Measurements from ENCODE around the gene MCF2L2.

Gene MCF2L2

DNA sequence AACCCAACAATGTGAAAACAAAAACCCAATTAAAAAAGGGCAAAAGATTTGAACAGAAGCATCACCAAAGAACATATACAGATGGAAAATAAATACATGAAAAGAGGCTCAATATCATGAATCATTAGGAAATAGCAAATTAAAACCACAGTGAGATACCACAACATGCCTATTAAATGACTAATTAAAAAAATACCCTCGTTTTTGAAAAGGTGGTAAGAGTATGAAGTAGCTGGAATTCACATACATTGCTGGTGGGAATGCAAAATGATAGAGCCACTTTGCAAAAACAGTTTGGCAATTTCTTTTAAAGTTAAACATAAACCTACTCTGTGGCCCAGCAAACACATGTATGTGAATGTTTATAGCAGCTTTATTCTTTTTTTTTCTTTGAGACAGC is 99.6 kb downstream of the MCF2L2 start:
- in situ Hi-C loops (cut with MboI; ENCODE audit: low sequenced_read_pairs): no loop called here

DNA sequence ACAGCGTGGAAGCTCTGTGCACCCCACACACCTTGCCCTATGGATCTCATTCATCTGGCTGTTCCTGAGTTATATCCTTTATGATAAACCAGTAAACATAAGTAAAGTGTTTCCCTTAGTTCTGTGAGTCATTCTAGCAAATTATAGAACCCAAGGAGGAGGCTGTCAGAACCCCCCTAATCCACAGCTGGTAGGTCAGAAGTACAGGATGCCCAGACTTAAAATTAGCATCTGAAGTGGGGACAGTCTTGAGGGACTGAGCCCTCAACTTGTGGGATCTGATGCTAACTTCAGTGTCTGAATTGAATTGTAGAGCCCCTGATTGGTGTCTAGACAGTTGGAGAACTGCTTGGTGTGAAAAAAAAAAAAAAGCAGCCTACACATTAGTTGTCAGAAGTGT is 100.3 kb downstream of the MCF2L2 start:
- in situ Hi-C loops (cut with MboI; ENCODE audit: low sequenced_read_pairs): no loop called here

DNA sequence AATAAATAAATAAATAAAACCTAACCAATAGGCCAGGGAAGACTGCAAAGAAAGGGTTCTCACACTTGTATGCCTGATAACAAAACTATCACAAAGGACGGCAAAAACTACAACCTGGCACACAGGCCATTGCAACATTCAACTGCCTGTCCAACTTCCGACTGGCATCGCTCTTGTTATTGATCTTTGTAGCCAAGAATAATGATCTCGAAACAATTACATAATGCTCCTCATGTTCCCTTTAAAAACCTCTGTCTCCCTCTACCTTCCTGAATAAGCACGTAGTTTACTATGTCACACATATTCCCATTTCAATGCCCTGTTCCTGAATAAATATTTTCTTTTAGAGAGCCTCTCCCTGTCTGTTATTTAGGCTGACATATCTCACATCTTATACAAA is 101.1 kb downstream of the MCF2L2 start:
- in situ Hi-C loops (cut with MboI; ENCODE audit: low sequenced_read_pairs): no loop called here

DNA sequence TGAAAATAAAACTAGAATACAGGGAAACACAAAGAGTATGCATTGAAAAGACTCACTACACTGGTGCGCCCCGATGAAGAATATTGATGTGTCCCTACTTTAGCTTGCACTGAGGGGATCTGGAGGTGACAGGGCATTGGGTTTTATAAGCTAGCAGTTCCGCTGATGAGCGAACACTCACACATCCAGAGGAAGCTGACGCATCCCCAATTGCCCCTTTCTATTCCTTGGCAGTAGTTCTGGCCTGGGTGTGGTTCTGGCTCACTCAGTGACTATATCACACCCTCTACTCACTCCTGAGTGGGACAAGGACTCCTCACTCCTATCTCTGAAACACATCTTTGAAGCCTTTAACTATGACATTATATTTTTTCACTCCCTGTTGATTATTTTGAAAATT is 104.3 kb downstream of the MCF2L2 start:
- in situ Hi-C loops (cut with MboI; ENCODE audit: low sequenced_read_pairs): no loop called here

DNA sequence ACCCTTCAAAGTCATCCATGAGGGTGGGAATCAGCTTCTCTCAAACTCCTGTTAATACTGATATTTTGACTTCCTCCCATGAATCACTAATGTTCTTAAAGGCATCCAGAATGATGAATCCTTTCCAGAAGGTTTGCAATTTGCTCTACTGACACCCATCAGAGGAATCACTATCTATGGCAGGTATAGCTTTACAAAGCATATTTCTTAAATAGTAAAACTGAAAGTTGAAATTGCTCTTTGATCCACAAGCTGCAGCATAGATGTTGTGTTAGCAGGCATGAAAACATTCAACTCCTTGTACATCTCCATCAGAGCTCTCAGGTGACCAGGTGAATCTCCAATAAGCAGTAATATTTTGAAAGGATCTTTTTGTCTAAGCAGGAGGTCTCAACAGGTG is 109.0 kb downstream of the MCF2L2 start:
- in situ Hi-C loops (cut with MboI; ENCODE audit: low sequenced_read_pairs): no loop called here

DNA sequence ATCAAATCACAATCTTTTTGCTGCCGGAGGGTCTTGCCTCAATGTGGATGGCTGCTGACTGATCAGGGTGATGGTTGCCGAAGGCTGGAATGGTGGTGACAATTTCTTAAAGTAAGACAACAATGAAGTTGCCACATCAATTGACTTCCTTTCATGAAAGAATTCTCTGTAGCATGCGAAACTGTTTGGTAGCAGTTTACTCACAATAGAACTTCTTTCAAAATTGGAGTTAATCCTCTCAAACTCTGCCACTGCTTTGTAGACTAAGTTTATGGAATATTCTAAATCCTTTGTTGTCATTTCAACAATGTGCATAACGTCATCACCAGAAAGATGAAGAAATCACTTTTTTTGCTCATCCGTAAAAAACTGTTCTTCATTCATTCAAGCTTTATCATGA is 109.5 kb downstream of the MCF2L2 start:
- in situ Hi-C loops (cut with MboI; ENCODE audit: low sequenced_read_pairs): no loop called here

DNA sequence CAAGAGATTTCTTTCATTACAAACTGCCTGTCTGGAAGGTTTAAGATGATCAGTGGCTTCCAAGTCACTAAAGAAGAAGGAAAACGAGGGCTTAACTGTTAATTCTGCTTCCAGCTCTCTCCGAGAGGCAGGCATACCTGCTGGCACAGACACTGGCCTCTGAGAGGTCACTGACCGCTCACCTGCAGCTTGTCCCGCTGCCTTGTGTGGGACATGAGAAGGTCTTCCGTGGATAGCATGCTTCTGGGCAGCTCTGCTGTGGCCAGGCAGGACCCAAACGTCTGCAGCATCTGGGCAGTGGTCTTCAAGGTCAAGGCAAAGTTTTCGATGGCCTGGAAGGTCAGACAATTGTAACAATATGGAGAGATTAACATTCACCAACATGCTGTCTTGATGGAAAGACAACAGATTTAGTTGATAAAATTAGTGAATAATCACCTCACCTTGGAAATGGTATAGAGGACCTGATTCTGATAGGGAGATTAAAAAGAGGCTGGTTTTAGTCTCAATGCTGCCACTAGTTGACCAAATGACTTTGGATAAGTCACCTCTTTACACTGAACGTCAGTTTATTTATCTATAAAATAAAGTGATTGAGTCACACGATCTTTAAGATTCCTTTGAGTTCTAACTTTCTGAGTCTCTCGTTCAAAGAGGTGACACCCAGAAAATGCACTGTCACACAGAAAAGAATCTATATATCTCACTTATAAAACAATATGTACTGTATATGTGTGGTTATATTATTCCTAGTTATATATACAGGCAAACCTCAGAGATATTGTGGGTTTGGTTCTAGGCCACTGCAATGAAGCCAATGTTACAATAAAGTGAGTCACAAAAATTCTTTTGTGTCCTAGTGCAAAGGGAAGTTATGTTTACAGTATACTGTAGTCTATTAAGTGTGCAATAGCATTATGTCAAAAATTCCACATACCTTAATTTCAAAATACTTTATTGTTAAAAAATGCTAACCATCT is 110.2 kb downstream of the MCF2L2 start:
- in situ Hi-C loops (cut with MboI; ENCODE audit: low sequenced_read_pairs): no loop called here

DNA sequence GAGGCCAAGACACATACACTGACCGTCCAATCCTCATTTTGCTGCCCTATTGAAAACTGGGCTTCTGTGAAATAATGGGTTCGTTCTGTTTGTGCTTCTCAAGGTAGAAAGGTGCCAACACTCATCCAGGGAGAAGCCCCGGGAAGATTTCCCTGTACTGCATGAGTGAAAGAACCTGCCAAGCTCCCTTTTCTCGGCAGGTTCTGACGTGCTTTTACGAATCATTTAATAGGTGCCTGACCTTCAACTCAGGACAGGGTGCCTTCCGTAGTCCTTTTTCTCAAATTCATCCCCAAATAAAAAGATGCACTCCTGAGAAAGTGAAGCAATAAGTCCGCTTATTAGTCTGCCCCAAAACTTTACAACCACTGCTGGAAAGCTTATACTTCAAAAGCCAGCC is 111.1 kb downstream of the MCF2L2 start:
- in situ Hi-C loops (cut with MboI; ENCODE audit: low sequenced_read_pairs): no loop called here

DNA sequence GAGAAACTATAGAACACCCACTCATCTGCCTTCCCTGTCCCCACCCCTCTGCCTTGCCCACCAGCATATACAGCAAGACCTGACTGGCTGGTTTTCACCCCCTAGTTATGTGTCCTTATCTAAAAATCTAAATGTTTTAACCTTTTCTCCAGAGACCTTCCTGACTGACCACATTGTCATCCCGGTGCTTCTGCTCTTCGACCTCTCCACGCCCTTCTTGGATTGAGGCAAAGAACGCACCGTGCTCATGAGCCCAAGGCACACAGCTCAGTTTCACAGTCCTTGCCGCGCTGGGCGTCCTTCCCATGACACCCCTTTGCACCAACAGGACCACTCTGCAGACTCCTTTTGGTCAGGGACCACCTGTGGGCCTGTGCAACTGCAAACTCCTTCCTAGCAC is 112.7 kb downstream of the MCF2L2 start:
- in situ Hi-C loops (cut with MboI; ENCODE audit: low sequenced_read_pairs): no loop called here

DNA sequence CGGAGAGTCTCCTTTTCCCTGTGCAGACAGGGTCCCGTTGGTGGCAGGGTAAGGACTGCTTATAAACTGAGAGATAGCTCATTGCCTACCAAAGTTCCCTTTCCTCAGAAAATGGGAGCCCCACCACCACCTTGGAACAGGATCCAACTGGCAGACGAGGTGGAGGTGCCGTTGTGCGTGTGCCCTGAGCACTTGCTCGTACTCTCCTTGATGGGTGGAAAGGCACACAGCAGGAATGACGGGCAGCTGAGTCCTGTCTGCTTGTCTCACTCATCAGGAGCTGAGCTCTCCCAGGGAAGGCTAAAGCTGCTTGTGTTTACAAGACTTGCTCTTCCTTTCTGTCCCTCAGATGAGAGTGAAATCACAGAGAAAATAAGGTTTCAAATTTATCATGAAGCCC is 114.7 kb downstream of the MCF2L2 start:
- in situ Hi-C loops (cut with MboI; ENCODE audit: low sequenced_read_pairs): no loop called here

DNA sequence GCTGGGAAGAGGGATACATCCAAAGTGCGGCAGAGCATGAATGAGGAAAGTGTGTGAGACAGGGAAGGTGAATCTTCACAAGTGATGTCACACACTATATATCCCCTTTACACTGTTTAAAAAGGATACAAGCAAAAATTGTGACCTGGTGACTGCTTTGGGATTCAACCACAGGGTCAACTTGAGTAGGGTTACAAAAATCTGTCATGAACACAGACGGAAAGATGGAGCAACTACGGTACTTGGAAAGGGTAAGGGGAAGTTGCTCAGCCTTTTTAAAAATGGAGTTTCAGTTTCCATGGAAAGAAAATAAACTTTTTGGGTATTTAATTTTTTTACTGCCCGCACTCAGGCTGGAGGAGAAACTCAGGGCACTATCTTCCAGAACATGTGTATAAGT is 115.1 kb downstream of the MCF2L2 start:
- in situ Hi-C loops (cut with MboI; ENCODE audit: low sequenced_read_pairs): no loop called here

DNA sequence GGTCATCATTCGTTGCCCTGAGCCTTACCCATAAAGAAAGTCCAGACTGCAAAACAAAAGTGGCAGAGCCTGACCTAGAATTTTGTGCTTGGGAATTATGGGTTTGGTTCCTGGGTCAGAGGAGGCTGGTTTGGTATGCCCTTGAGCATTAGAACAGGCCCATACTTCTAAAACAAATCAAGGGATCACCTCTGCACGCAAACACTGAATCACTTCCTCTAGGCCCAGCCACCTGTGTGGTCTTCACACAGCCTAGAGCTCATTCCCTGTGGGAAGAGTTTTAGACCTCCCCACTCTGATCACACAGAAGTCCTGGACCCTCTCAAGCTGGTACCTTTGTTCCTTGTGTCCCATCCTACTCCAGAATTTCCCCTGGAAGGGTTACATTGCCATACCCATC is 116.0 kb downstream of the MCF2L2 start:
- in situ Hi-C loops (cut with MboI; ENCODE audit: low sequenced_read_pairs): no loop called here

DNA sequence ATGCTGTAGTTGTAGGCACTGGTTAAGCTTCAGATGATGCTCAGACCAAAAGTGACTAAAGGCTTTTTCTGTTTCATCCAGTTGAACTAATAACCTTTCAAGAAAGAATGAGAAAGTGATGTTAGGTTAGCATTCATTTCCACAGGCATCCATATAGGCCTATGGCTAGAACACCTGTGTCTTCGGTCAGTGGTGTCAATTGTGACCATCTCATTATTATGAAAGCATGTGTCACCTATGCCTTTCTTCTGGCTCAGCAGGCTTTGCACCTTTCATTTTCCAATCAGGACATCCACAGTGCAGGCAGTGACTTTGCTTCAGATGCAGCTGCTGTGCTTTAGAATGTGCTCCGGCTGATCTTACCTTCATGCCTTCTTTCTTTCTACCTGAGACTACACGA is 117.5 kb downstream of the MCF2L2 start:
- in situ Hi-C loops (cut with MboI; ENCODE audit: low sequenced_read_pairs): no loop called here

DNA sequence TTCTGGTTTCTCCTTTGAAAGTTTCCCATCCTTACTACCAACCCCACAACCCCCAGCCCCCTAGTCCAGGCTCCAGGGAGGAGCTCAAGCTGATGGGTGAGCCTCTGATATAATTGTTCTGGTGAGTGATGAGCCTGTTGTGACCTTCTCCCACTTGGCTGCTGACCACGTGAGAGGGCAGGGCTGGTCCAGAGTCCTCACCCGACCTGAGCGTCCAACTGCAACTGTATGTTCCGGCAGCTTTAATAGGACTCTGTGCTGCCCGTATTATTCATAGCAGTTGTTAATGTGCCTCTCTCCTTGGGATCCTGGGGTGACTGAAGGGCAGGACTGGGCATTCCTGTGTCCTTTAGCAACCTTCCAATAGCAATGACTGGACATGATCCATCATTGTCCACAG is 119.1 kb downstream of the MCF2L2 start:
- in situ Hi-C loops (cut with MboI; ENCODE audit: low sequenced_read_pairs): no loop called here

DNA sequence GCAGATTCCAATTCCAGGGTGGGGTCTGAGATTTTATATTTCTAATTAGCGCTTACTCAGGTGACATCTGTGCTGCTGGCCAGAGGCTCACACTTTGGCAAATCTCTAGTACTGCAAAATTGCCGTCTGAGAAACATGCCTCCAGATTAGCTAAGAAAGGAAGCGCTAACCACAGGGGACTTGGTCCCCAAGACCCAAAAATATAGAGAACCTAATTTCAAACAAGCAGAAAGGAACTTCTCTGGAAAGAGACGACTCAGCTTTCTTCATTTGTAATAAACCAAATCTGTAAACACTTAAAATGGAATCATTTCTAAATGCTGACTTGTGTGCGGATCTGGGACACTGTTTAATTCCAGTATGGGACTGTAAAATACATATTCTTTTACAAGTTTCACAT is 119.7 kb downstream of the MCF2L2 start:
- in situ Hi-C loops (cut with MboI; ENCODE audit: low sequenced_read_pairs): no loop called here

DNA sequence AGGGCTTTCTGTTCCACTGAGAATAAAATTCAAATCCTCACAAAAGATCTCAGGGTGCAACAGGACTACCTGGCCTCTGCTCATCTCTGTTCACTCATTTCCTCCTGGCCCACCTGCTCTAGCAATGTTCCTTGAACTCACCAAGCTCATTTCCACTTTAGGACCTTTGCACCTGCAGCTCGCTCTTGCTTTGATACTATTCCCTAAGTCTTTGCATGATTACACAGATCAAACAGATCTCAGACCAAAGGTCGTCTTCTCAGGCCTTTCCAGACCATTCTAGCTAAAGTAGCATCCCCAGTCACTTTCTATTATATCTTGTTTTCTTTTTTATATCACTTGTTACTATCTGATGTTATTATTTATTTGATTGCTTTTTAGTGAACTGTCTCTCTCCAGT is 120.7 kb downstream of the MCF2L2 start:
- in situ Hi-C loops (cut with MboI; ENCODE audit: low sequenced_read_pairs): no loop called here

DNA sequence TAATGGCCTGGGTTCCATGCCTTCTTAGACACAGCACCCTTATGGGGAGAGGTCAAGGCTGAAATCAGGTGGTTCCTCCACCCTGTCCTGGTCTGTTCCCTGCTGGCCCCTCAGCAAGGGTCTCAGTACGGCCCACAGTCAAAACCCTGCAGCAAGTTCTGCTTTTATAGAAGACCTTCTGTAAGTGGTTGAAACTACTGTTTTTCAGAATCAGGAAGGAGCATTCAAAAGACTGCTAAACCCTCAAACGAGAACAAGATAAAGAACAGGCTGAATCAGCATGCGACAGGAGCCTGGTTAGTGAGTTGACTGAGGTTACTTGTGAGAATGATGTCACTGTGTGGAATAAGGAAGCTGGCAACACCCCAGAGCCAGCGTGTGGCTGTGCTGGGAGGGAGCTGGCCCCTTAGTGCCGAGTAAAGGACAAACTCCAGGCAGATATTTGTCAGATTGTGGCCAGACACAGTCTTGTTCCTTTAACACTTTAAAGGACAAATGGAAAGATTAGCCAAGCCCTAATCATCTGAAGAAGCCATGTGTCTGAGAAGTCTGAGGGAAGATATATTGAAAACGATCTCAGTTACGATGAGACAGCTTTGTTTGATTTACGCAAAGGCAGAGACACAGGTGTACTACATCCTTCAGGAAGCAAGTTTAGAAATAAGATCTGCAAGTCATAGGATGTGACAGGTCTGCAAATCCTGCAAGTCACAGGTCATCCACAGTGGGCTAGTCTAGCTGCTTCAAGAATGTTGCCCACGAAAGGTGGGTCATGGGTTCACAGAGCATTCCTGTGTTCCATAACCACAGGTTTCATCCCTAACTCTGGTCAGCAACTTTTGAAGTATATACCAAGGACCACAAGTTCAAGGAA is 121.4 kb downstream of the MCF2L2 start:
- in situ Hi-C loops (cut with MboI; ENCODE audit: low sequenced_read_pairs): no loop called here

DNA sequence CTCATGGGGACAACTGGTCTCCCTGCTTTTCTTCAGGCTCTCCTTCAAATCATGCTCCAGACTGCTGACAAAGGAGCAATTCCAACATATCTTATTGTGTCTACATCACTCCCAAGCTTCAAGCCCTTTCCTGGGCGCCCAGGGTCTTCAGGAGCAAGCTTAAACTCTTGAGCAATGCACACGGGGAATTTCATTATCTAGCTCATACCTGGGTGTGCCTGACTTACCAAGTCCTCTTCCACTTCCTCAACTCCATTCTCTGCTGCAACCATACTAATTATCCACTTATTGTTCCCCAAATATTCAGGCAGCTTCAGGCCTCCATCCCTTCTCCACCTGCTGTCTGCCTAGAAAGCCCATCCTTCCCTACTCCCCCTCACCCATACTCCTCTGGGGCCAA is 124.7 kb downstream of the MCF2L2 start:
- in situ Hi-C loops (cut with MboI; ENCODE audit: low sequenced_read_pairs): no loop called here

DNA sequence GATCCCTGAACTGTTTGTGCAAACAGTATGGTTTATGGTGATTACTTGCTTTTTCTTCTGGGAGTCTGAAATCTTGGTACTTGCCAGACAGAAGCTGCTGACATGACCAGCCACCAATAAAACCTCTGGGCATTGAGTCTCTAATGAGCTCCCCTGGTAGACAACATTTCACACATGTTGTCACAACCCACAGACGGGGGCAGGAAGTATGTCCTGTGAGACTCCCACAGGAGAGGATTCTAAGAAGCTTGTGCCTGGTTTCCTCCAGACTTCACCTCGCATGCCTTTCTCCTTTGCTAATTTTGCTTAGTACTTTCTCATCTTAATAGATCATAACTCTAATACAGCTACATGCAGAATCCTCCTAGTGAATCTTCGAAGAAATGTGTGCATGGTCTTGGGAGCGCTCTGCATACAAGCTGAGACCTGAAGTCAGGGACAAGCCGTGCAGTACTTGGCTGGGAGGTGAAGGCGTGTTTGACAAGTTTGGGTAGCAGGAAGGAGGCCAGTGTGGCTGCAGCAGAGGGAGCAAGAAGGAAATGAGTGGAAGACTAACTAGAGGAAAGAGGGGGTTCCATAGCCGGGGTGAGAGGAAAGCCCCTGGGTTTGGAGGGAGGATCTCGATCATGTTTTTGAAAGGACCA is 126.4 kb downstream of the MCF2L2 start:
- in situ Hi-C loops (cut with MboI; ENCODE audit: low sequenced_read_pairs): no loop called here

DNA sequence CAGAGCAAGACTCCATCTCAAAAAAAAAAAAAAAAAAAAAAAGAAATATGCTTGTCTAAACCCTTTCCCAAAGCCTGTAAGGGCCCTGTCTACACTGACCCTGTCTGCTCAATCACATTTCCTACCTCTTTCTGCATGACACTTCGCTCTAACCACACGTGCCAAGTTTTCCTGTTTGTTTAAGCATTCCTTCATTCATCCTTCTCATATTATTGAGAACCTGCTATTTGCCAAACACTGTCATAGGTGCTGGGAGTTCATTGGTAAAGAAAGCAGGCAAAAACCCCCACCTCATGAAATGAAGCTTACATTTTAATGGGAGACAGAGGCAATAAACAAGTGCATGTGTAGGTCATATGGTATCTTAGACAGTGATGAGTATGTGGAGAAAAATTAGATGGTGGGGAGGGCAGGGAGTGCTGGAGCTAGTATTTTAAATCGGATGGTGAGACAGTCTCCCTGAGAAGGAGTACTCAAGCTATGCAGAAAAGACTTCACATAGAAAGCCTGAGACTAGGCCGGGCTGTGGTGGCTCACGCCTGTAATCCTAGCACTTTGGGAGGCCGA is 127.3 kb downstream of the MCF2L2 start:
- in situ Hi-C loops (cut with MboI; ENCODE audit: low sequenced_read_pairs): no loop called here

DNA sequence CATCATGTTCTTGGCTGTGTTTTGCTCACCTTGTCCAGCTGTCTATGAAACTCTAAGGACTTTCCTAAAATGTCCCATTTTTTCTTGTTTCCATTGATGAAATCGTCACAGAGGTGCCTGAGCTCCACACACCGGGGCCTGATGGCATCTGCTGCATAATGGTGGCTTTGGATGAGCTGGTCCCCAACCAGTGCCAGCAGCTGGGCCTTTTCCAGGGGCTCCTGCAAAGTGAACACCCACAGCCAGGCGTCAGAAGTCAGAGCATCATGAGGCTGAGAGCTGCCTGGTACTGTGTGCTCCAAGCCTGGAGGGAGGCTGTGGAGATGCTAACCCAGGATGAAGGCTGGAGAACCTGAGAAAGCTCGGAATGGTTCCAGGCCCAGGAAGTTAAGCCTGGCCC is 128.4 kb downstream of the MCF2L2 start:
- in situ Hi-C loops (cut with MboI; ENCODE audit: low sequenced_read_pairs): no loop called here

All from hTERT RPE-1 (cell line).